HepG2 (cell line): ENCODE measurements around the gene NRL. TPM values are rescaled to one million over a fixed set of nuclear protein-coding genes. Genes with fewer than 3 reads are reported as not detected.

Source experiments
- FOXJ3 ChIP-seq: sonication (generic); formaldehyde crosslinking; IDR thresholded peaks from 2 replicates; pipeline ENCODE4 v1.4.0; 2020; ENCODE audit warnings: missing genetic modification reagents, mild to moderate bottlenecking, borderline replicate concordance
- FOXK1 ChIP-seq: sonication (generic); formaldehyde crosslinking; IDR thresholded peaks from 2 replicates; pipeline ENCODE4 v1.4.0; 2020; ENCODE audit warnings: low read depth, missing genetic modification reagents, borderline replicate concordance
- HNRNPLL ChIP-seq: fragments of 200-400 bp; formaldehyde crosslinking; IDR thresholded peaks from 2 replicates; pipeline ENCODE4 v1.6.1; 2017; ENCODE audit warnings: mild to moderate bottlenecking, low read depth, low read length; ENCODE audit not compliant: poor library complexity, severe bottlenecking
- MXD1 ChIP-seq: sonication (generic); formaldehyde crosslinking; IDR thresholded peaks from 2 replicates; pipeline ENCODE4 v1.4.0; 2020; ENCODE audit warnings: mild to moderate bottlenecking, missing genetic modification reagents
- NR2C2 ChIP-seq: sonication (generic); formaldehyde crosslinking; IDR thresholded peaks from 2 replicates; pipeline ENCODE4 v1.4.0; 2020; ENCODE audit warnings: missing genetic modification reagents, mild to moderate bottlenecking, moderate library complexity, borderline replicate concordance
- SKI ChIP-seq: fragments of 450-650 bp; IDR thresholded peaks from one replicate; pipeline ENCODE4 v1.6.1; 2018; ENCODE audit warnings: mild to moderate bottlenecking; ENCODE audit not compliant: partially characterized antibody
- TRIM22 ChIP-seq: fragments of 450-650 bp; IDR thresholded peaks from 2 replicates; pipeline ENCODE4 v1.6.1; 2017
- UBTF ChIP-seq: sonication (generic); formaldehyde crosslinking; IDR thresholded peaks from 2 replicates; pipeline ENCODE4 v1.4.0; 2020; ENCODE audit warnings: mild to moderate bottlenecking, missing genetic modification reagents
- ZFP36L1 ChIP-seq: sonication (generic); formaldehyde crosslinking; IDR thresholded peaks from 2 replicates; pipeline ENCODE4 v1.8.0; 2022; ENCODE audit warnings: mild to moderate bottlenecking, missing genetic modification reagents, moderate library complexity
- ZFP82 ChIP-seq: sonication (generic); formaldehyde crosslinking; IDR thresholded peaks from 2 replicates; pipeline ENCODE4 v1.5.1; 2020; ENCODE audit warnings: mild to moderate bottlenecking, missing genetic modification reagents, borderline replicate concordance
- ZNF142 ChIP-seq: sonication (generic); formaldehyde crosslinking; IDR thresholded peaks from 2 replicates; pipeline ENCODE4 v1.4.0; 2020; ENCODE audit warnings: missing genetic modification reagents
- ZNF160 ChIP-seq: sonication (generic); formaldehyde crosslinking; IDR thresholded peaks from 2 replicates; pipeline ENCODE4 v1.8.0; 2022; ENCODE audit warnings: mild to moderate bottlenecking, inconsistent platforms, missing genetic modification reagents
- ZNF207 ChIP-seq: fragments of 450-650 bp; IDR thresholded peaks from 2 replicates; pipeline ENCODE4 v1.6.1; 2016; ENCODE audit warnings: antibody characterized with exemption, borderline replicate concordance
- ZNF512B ChIP-seq: sonication (generic); formaldehyde crosslinking; IDR thresholded peaks from 2 replicates; pipeline ENCODE4 v1.5.1; 2020; ENCODE audit warnings: missing genetic modification reagents, mild to moderate bottlenecking, borderline replicate concordance
- polyA plus RNA-seq, 8 experiments: library from polyadenylated mRNA; depleted of rRNA in 3 of 8; stranded (reverse) in 7 of 8; unstranded in 1 of 8; fragments of >200 nt; fragmentation: Illumina TruSeq in 4 of 8; extraction: Trizol in 4 of 8; gene quantifications; 2 replicates each; pipeline versions ENCODE4 v1.2.1 to v1.2.3, GENCODE V29; 2011 to 2016; ENCODE audit warnings: low read depth in 4 of 8, missing spikeins in 1 of 8, mixed read lengths in 1 of 8; ENCODE audit not compliant: insufficient read depth in 1 of 8
- total RNA-seq, 5 experiments: library from RNA; depleted of rRNA; stranded (reverse); fragments of >200 nt; fragmentation: Illumina TruSeq; extraction: Trizol; gene quantifications; 2 replicates each; pipeline ENCODE4 v1.2.3, GENCODE V29; 2016; ENCODE audit warnings: low read depth in 1 of 5

The NRL gene
- total and polyA plus RNA-seq, 2 of the 13 experiments (the other 11 are each of a cell fraction or from before 2014, with no cell fraction given) = 2.5 to 4.7 TPM

GRCh38 chr14:24138396-24139271 lies 23.9 kb upstream of the NRL start (continued):
- no peak for TF ChIP-seq ZNF142
- TF ChIP-seq ZNF160 (CRISPR knock-in tag) = no peak; the same call in 1 of the 2 replicates
- TF ChIP-seq ZNF207 = no peak
- TF ChIP-seq ZFP82 (CRISPR knock-in tag) = no peak
- no peak for TF ChIP-seq FOXJ3
- TF ChIP-seq ZFP36L1 (CRISPR knock-in tag) = no peak
- TF ChIP-seq NR2C2 (CRISPR knock-in tag) = peak; percentile 53; the same call in 1 of the 2 replicates
- TF ChIP-seq ZNF512B = no peak
- TF ChIP-seq FOXK1 (CRISPR knock-in tag) = no peak
- TF ChIP-seq MXD1 (CRISPR knock-in tag) = no peak
- no peak for TF ChIP-seq TRIM22
- no peak for TF ChIP-seq SKI
- TF ChIP-seq HNRNPLL = no peak
- TF ChIP-seq UBTF (CRISPR knock-in tag) = peak; percentile 29; the same call in 1 of the 2 replicates
